RWPE1 (cell line): Measurements from ENCODE around the gene TIMP2.
"Not testable (repeated sequence)": the region's sequence is repeated elsewhere in the genome, so short reads cannot be mapped to it uniquely, and the experiment has no call there.

Experiments used
- CTCF ChIA-PET: fragments of 350-600 bp; sonication (Branson Sonifier 250); formaldehyde crosslinking; extraction: SDS; loops from one replicate; lab custom pipeline; 2021; lab: Yijun Ruan, JAX
- POLR2A ChIA-PET: fragments of 400-600 bp; formaldehyde crosslinking; extraction: SDS; loops from one replicate; lab custom pipeline; 2020; ENCODE audit warnings: antibody characterized with exemption; ENCODE audit not compliant: low non-redundant PET; lab: Yijun Ruan, JAX
- DNase-seq: peaks from one replicate; pipeline ENCODE4 v3.0.0; 2012; ENCODE audit warnings: low spot score
- H3K27ac ChIP-seq: fragments of 450-650 bp; 2 replicates; pipeline ENCODE4 v1.5.1; 2017
- CTCF ChIP-seq: fragments of 450-650 bp; conservative IDR thresholded peaks from 2 replicates; pipeline ENCODE4 v1.5.1; 2017; ENCODE audit warnings: low read depth, mild to moderate bottlenecking

The TIMP2 gene

GRCh38 chr17:78883533-78884131 lies 41.6 kb downstream of the TIMP2 start:
- H3K27ac ChIP-seq, result peak overlapping the region; percentile 100
- CTCF ChIA-PET, result interaction anchor here (0.6 to 1.0 kb wide), 3 partner anchors 29 to 88 kb away, joined by 3 to 4 read pairs (median 3); no protein-coding TSS in a partner anchor
- TF ChIP-seq CTCF, result no peak; the same call in 1 of the 2 replicates
- POLR2A ChIA-PET, result interaction anchor here (0.6 kb wide), 1 partner anchor 84 kb away, joined by 3 read pairs; no protein-coding TSS in a partner anchor
- peak; percentile 95 for DNase-seq

DNA sequence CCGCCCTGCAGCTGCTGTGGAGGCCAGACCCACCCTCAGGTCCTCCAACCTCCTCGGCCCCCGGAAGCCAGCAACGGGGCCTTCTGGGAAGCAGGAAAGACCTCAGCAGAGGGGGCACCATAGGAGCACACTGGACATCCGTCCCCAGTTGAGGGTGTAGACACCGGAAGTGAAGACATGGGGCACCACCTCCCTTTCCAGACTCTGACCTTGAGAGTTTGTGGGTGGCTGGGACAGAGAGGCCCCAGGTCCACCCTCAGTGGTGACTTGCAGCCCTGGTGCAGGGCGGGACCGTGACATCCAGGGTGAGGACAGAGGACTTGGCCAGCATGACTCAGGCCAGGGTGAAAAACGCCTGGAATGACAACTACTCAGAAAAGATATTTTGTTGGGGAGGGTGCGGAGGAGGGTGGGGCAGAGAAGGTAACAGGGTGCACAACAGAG lies 42.1 kb downstream of the TIMP2 start:
- ChIA-PET CTCF (interaction anchor here (0.6 to 1.0 kb wide), 2 partner anchors 61 to 88 kb away, joined by 3 read pairs; no protein-coding TSS in a partner anchor), POLR2A (no interaction called here)
- no peak for DNase-seq
- TF ChIP-seq CTCF, result no peak
- peak overlapping the region; percentile 100 for H3K27ac ChIP-seq

DNA sequence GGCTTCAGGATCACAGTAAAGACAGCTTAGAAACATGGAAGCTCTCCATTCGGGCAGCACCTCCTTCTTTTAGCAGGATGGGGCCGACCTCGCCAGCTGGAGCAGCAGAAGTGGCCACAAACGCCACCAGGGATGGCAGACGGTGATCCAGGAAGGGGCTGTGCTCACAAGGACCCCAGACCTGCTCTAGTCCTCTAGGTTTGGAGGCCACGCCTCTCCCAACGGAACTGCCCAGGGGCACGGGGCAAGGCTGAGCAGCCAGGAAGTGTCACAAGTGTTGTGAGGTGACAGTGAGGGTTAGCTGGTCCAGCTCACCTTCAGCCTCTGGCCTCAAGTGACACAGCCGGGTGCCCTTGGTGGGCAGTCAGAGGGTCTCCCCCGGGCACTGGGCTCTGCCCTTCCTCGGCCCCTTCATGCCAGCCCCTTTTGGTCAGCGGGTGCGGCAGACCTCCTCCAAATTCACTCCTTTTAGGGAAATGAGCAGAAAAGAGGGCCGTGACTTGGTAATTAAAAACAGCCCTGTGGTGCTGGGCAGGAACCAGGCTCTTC lies 42.6 kb downstream of the TIMP2 start:
- ChIA-PET CTCF (no interaction called here), POLR2A (no interaction called here)
- peak overlapping the region; percentile 100 for H3K27ac ChIP-seq
- DNase-seq, result no peak
- no peak for TF ChIP-seq CTCF

DNA sequence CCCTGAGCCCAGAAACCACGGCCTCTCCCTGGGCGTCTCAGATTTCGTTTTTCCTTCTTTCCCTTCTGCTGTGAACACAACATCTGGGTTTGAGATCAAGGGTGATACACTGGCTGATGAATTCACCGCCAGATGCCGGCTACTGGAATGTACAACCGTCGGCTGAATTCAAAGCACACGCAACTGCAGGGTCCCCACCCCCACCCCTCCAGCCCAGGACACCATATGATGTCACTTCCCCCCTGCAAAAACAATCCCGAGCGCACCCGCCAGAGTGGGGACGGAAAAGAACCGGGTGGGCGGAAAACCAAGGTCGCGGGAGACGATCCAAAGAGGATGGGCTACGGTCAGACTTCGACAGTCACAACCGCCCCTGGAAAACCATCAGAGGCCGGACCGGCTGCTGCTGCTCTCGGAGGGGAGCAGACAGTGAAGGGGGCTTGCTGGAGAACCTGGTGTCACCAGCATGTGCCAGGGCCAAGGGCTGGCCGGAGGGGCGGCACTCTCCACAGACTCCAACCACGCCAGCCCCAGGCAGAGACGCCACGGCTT lies 45.5 kb downstream of the TIMP2 start:
- H3K27ac ChIP-seq, result peak overlapping the region; percentile 42
- no peak for DNase-seq
- POLR2A ChIA-PET, result no interaction called here
- no peak for TF ChIP-seq CTCF
- CTCF ChIA-PET, result no interaction called here

DNA sequence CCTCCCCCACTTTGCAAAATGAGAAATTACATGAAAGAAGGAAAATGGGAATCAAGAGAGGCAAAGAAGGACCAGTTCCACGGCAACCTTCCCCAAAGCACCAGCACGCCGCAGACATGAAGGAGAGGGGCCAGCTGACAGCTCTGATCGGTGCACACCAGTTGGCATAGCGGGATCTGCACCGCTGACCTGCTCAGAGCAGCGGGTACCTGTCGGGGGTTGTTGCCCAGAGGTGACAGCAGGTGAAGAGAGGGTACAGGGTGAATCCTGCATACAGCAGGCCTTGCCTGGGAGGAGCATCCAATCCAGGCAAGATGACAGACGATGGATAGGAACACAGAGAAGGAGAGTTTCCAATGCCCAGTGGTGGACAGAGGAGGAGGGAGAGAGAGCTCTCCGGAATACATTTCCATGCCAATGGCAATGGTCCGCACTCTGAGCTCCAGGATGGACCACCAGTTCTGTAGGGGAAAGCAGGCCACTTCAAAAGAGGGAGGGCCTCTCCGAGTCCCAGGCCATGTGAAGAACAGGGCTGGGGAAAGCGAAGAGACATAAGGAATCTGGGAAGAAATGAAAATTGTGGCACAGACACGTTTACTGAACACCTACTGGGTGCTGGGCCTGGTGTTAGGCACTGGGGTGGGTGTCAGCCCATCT lies 46.2 kb downstream of the TIMP2 start:
- no peak for TF ChIP-seq CTCF
- CTCF ChIA-PET, result no interaction called here
- POLR2A ChIA-PET, result no interaction called here
- no peak for DNase-seq
- H3K27ac ChIP-seq, result peak overlapping the region; percentile 42

GRCh38 chr17:78878261-78878660 lies 46.9 kb downstream of the TIMP2 start:
- ChIA-PET CTCF (interaction anchor here (0.5 kb wide), 1 partner anchor 1109 kb away, joined by 3 read pairs; no protein-coding TSS in a partner anchor), POLR2A (no interaction called here)
- DNase-seq, result no peak
- no peak for TF ChIP-seq CTCF
- H3K27ac ChIP-seq, result peak overlapping the region; percentile 42

GRCh38 chr17:78876954-78877517 lies 48.2 kb downstream of the TIMP2 start:
- CTCF ChIA-PET, result interaction anchor here (0.6 to 1.5 kb wide), 3 partner anchors 11 to 65 kb away, joined by 3 to 4 read pairs (median 4); no protein-coding TSS in a partner anchor
- DNase-seq, POLR2A ChIA-PET: not testable (repeated sequence)
- peak overlapping the region; percentile 80 for H3K27ac ChIP-seq
